HEK293 (cell line): ENCODE results near the gene USP2.

Source experiments
- MEIS1 ChIP-seq: sonication (generic); formaldehyde crosslinking; IDR thresholded peaks from 2 replicates; pipeline ENCODE4 v1.8.1; 2022; ENCODE audit warnings: missing genetic modification reagents, mild to moderate bottlenecking, borderline replicate concordance
- MZF1 ChIP-seq: fragments of 450-650 bp; formaldehyde crosslinking; IDR thresholded peaks from 2 replicates; pipeline ENCODE4 v1.5.1; 2017; ENCODE audit warnings: missing biosample characterization, missing genetic modification characterization, borderline replicate concordance
- REST ChIP-seq: fragments of 450-650 bp; formaldehyde crosslinking; IDR thresholded peaks from 2 replicates; pipeline ENCODE4 v1.5.1; 2016; ENCODE audit warnings: missing biosample characterization, missing genetic modification characterization
- SP2 ChIP-seq: fragments of 450-650 bp; formaldehyde crosslinking; IDR thresholded peaks from 2 replicates; pipeline ENCODE4 v1.5.1; 2016; ENCODE audit warnings: missing biosample characterization, missing genetic modification characterization
- TRIM28 ChIP-seq: IDR thresholded peaks from 2 replicates; pipeline ENCODE4 v1.6.1; 2011; ENCODE audit warnings: low read length, control low read depth, borderline replicate concordance
- ZNF114 ChIP-seq: fragments of 450-650 bp; formaldehyde crosslinking; IDR thresholded peaks from 2 replicates; pipeline ENCODE4 v1.5.0; 2017; ENCODE audit warnings: missing biosample characterization, missing genetic modification characterization
- ZNF169 ChIP-seq: fragments of 450-650 bp; formaldehyde crosslinking; IDR thresholded peaks from 2 replicates; pipeline ENCODE4 v1.5.1; 2016; ENCODE audit warnings: missing biosample characterization, missing genetic modification characterization
- ZNF449 ChIP-seq: fragments of 450-650 bp; formaldehyde crosslinking; IDR thresholded peaks from 2 replicates; pipeline ENCODE4 v1.5.1; 2017; ENCODE audit warnings: missing biosample characterization, mild to moderate bottlenecking, missing genetic modification characterization, moderate library complexity
- TF ChIP-seq, protein P1 (sequence below): fragments of 450-650 bp; formaldehyde crosslinking; IDR thresholded peaks from 2 replicates; pipeline ENCODE4 v1.5.1; 2016; ENCODE audit warnings: missing biosample characterization, missing genetic modification characterization
- TF ChIP-seq, protein P2 (sequence below): fragments of 450-650 bp; formaldehyde crosslinking; optimal IDR thresholded peaks from 2 replicates; pipeline ENCODE3; 2016; ENCODE audit warnings: missing biosample characterization, mild to moderate bottlenecking, missing genetic modification characterization
- TF ChIP-seq, protein P3 (sequence below): fragments of 450-650 bp; formaldehyde crosslinking; IDR thresholded peaks from 2 replicates; pipeline ENCODE4 v1.5.1; 2016; ENCODE audit warnings: missing biosample characterization, missing genetic modification characterization
- TF ChIP-seq, protein P4 (sequence below): fragments of 450-650 bp; formaldehyde crosslinking; IDR thresholded peaks from 2 replicates; pipeline ENCODE4 v1.5.1; 2017; ENCODE audit warnings: missing biosample characterization, missing genetic modification characterization

GRCh38 chr11:119414734-119415133, 33.2 kb upstream of the USP2 start:
- TF ChIP-seq, protein P1, sequence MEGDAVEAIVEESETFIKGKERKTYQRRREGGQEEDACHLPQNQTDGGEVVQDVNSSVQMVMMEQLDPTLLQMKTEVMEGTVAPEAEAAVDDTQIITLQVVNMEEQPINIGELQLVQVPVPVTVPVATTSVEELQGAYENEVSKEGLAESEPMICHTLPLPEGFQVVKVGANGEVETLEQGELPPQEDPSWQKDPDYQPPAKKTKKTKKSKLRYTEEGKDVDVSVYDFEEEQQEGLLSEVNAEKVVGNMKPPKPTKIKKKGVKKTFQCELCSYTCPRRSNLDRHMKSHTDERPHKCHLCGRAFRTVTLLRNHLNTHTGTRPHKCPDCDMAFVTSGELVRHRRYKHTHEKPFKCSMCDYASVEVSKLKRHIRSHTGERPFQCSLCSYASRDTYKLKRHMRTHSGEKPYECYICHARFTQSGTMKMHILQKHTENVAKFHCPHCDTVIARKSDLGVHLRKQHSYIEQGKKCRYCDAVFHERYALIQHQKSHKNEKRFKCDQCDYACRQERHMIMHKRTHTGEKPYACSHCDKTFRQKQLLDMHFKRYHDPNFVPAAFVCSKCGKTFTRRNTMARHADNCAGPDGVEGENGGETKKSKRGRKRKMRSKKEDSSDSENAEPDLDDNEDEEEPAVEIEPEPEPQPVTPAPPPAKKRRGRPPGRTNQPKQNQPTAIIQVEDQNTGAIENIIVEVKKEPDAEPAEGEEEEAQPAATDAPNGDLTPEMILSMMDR (tag by site-specific recombination): no peak
- no peak for TF ChIP-seq REST (tag by site-specific recombination)
- TF ChIP-seq SP2 (tag by site-specific recombination): no peak
- TF ChIP-seq, protein P2, sequence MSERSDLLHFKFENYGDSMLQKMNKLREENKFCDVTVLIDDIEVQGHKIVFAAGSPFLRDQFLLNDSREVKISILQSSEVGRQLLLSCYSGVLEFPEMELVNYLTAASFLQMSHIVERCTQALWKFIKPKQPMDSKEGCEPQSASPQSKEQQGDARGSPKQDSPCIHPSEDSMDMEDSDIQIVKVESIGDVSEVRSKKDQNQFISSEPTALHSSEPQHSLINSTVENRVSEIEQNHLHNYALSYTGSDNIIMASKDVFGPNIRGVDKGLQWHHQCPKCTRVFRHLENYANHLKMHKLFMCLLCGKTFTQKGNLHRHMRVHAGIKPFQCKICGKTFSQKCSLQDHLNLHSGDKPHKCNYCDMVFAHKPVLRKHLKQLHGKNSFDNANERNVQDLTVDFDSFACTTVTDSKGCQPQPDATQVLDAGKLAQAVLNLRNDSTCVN (tag by site-specific recombination): no peak
- TF ChIP-seq ZNF169 (tag by site-specific recombination): no peak
- no peak for TF ChIP-seq MEIS1
- TF ChIP-seq, protein P3, sequence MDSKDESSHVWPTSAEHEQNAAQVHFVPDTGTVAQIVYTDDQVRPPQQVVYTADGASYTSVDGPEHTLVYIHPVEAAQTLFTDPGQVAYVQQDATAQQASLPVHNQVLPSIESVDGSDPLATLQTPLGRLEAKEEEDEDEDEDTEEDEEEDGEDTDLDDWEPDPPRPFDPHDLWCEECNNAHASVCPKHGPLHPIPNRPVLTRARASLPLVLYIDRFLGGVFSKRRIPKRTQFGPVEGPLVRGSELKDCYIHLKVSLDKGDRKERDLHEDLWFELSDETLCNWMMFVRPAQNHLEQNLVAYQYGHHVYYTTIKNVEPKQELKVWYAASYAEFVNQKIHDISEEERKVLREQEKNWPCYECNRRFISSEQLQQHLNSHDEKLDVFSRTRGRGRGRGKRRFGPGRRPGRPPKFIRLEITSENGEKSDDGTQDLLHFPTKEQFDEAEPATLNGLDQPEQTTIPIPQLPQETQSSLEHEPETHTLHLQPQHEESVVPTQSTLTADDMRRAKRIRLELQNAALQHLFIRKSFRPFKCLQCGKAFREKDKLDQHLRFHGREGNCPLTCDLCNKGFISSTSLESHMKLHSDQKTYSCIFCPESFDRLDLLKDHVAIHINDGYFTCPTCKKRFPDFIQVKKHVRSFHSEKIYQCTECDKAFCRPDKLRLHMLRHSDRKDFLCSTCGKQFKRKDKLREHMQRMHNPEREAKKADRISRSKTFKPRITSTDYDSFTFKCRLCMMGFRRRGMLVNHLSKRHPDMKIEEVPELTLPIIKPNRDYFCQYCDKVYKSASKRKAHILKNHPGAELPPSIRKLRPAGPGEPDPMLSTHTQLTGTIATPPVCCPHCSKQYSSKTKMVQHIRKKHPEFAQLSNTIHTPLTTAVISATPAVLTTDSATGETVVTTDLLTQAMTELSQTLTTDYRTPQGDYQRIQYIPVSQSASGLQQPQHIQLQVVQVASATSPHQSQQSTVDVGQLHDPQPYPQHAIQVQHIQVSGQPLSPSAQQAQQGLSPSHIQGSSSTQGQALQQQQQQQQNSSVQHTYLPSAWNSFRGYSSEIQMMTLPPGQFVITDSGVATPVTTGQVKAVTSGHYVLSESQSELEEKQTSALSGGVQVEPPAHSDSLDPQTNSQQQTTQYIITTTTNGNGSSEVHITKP: no peak
- no peak for TF ChIP-seq ZNF114 (tag by site-specific recombination)
- TF ChIP-seq, protein P4, sequence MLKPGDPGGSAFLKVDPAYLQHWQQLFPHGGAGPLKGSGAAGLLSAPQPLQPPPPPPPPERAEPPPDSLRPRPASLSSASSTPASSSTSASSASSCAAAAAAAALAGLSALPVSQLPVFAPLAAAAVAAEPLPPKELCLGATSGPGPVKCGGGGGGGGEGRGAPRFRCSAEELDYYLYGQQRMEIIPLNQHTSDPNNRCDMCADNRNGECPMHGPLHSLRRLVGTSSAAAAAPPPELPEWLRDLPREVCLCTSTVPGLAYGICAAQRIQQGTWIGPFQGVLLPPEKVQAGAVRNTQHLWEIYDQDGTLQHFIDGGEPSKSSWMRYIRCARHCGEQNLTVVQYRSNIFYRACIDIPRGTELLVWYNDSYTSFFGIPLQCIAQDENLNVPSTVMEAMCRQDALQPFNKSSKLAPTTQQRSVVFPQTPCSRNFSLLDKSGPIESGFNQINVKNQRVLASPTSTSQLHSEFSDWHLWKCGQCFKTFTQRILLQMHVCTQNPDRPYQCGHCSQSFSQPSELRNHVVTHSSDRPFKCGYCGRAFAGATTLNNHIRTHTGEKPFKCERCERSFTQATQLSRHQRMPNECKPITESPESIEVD (tag by site-specific recombination): no peak
- TF ChIP-seq ZNF449 (tag by site-specific recombination): no peak
- no peak for TF ChIP-seq MZF1 (tag by site-specific recombination)
- no peak for TF ChIP-seq TRIM28
